ENCODE data around the gene SORBS2.

The SORBS2 gene

DNA sequence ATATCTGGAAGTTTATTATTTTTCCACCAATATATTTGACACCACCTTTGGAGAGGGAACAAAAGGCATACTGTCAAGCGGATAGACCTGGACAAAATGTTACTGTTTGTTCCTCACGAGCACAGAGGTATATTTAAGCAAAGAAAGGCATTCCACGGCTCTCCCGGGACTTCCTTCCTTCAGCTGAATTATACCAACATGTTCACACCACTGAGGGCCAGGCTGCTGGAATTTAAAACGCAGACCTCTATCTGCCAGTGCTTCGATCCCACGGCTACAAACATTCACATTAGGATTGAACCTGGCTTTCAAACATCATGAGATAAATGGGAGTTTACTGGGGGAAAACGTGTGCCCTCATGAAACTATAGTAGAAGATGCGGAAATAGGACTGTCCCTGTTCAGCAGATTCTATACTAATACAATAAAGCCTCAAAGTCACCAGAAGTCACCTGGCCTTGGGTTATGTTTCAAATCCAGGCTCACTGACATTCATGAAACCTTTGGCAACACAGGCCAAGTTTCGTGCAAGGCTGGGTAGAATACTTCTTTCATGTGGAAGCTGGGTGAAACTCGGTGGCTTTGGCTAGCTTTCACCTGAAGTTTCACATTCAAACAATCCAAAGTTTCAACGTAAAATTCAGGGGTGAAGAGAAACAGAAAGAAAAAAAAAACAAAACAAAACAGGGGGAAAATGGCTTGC lies 39.5 kb downstream of the SORBS2 start:
- no peak for DNase-seq (ENCODE audit: low read depth)
- H3K4me3 ChIP-seq (ENCODE audit: low read length), result no peak overlapping the region
- TF ChIP-seq, protein P1, sequence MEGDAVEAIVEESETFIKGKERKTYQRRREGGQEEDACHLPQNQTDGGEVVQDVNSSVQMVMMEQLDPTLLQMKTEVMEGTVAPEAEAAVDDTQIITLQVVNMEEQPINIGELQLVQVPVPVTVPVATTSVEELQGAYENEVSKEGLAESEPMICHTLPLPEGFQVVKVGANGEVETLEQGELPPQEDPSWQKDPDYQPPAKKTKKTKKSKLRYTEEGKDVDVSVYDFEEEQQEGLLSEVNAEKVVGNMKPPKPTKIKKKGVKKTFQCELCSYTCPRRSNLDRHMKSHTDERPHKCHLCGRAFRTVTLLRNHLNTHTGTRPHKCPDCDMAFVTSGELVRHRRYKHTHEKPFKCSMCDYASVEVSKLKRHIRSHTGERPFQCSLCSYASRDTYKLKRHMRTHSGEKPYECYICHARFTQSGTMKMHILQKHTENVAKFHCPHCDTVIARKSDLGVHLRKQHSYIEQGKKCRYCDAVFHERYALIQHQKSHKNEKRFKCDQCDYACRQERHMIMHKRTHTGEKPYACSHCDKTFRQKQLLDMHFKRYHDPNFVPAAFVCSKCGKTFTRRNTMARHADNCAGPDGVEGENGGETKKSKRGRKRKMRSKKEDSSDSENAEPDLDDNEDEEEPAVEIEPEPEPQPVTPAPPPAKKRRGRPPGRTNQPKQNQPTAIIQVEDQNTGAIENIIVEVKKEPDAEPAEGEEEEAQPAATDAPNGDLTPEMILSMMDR (IDR thresholded peaks at IDR 0.05; ENCODE audit: insufficient read depth, low read depth, low read length, missing control alignments), result no peak

DNA sequence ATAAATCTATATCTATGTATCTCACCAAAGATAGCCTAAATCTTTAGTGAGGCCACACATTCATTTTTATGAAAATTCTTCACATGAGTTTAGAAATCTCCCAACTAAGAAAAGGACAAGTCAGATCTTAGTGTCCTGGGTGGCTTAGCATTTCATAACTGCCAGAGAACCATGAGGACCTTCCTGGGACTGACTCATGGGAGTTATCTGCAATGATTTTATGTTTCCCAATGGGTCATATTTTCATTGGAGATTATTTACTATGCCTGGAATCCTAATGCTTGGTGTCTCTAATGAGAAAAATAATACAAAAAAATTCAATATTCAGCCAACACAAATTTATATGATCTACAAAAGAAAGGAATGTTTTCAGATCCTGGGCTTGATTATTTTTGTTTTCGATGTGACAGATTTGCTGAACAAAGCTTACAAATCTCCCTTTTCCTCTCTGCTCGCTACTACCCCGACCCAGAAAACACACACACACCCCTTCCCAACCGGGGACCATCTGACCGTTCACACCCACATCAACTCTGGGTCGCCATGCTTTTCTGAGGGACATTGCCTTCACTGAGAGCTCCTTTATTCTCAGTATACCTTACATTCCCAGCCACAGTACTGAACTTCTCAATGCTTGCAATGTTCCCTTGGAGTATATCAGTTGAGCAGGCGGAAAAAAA lies 40.1 kb downstream of the SORBS2 start:
- peak; percentile 40 for DNase-seq (ENCODE audit: low read depth)
- no peak overlapping the region for H3K4me3 ChIP-seq (ENCODE audit: low read length)
- TF ChIP-seq, protein P1 (IDR thresholded peaks at IDR 0.05; ENCODE audit: insufficient read depth, low read depth, low read length, missing control alignments), result no peak

DNA sequence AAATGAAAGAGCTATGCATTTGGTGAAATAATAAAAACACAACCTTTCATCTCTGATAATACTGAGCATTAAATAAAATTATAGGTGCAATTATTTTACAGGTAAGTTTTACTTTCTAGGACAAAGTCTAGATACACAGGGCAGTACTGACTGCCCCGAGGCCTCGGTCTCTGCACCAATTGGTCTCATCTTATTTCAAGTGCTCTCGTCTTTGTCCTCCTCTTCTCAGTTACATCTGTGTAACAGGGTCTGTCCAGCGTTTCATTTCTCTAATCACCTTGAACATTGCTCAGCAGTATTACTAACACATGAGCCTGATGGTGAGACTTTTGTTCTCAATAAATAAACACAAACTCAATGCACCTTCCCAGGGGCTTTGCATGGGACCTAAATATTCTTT lies 44.5 kb downstream of the SORBS2 start:
- TF ChIP-seq, protein P1 (IDR thresholded peaks at IDR 0.05; ENCODE audit: insufficient read depth, low read depth, low read length, missing control alignments), result no peak
- H3K4me3 ChIP-seq (ENCODE audit: low read length), result no peak overlapping the region
- no peak for DNase-seq (ENCODE audit: low read depth)

DNA sequence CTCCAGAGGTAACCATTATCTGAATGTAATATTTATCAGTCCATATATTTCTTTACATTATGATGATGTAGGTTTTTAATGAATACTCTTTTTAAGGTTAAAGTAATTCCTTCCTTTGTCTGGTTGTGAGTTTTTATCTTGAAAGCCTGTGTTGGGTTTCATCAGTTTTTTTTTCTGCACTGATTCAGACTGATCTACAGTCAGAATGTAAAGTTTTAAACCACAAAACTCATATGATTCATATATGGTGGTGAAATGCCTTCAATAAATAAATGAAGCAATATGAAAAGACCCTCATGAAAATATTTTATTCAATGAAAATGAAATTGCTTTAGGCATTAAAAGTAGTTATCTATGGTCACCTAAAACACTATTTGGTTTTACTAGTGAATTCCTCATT lies 47.1 kb downstream of the SORBS2 start:
- TF ChIP-seq, protein P1 (IDR thresholded peaks at IDR 0.05; ENCODE audit: insufficient read depth, low read depth, low read length, missing control alignments), result no peak
- peak; percentile 33 for DNase-seq (ENCODE audit: low read depth)

DNA sequence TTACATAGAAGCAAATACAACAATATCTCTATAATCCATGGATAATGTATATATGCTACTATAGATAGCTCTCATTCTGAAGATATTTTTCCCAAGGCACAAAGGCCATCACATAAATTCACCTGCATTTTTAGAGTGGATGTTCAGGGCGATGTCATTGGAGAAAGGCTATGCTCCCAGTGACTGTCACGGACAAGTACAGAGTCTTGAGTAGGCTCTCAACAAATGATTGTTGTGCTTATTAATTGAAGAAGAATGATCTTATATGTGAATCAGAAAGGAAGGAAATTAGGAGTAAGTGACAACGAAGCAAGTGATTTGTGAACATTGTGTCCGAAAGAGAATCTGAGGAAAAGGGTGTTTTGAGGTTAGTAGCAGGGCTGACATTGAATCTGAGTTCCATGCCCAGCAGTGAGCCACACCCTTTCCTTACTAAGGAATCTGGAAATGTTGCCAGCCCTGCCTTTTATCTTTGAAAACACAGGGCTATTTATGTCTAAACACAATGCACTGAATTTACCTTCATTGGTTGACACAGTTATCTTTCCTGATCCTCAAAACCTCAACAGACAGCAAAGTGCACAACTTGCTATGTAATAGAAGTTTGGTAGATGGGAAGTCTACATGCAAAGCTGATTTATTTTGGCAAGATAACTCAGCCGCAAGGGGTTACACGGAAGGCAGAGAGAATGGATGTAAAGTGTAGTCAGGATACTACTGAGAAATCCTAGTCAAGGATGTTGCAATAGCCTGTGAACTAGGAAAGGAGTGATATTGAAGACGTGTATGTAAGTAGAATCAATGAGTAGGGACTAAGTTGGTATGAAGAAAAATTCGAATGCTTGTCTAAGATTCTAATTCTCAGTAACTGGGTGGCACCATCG lies 50.4 kb downstream of the SORBS2 start:
- TF ChIP-seq, protein P1 (IDR thresholded peaks at IDR 0.05; ENCODE audit: insufficient read depth, low read depth, low read length, missing control alignments), result no peak
- DNase-seq (ENCODE audit: low read depth), result peak; percentile 36
- no peak overlapping the region for H3K4me3 ChIP-seq (ENCODE audit: low read length)

More for the DNA sequence above, 47.1 kb downstream of the SORBS2 start:
- no peak overlapping the region for H3K4me3 ChIP-seq (ENCODE audit: low read length)

DNA sequence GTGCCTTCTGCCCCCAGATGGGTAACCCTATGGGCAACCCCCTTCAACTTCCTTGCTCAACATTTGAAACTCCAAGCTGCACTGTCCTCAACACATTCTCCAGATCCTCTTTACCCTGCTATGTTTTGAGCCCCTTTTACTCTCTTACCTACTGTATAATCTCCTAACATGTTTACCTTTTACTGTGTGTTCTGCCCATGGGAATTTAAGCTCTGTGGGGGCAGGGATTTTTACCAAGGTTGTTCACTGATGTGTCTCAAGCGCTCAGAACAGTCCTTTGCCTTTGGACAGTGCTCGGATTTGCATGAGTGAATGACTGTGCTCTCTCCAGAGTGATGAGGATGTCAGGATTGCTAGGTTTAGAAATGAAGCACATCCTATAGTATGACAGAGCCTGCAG lies 53.2 kb downstream of the SORBS2 start:
- H3K4me3 ChIP-seq (ENCODE audit: low read length), result no peak overlapping the region

More for the DNA sequence above, 53.2 kb downstream of the SORBS2 start:
- TF ChIP-seq, protein P1 (IDR thresholded peaks at IDR 0.05; ENCODE audit: insufficient read depth, low read depth, low read length, missing control alignments), result no peak
- no peak for DNase-seq (ENCODE audit: low read depth)

Data from epithelial cell of esophagus (primary cell).